ENCODE measurements around the gene MISP.
"Not testable (repeated sequence)": the region's sequence is repeated elsewhere in the genome, so short reads cannot be mapped to it uniquely, and the experiment has no call there.

Gene MISP

GRCh38 chr19:743168-743687 lies 7.7 kb upstream of the MISP start:
- H3K4me3 ChIP-seq (ENCODE audit: low read depth, low read length) = no peak overlapping the region
- DNase-seq (ENCODE audit: low read depth) = no peak

- not testable (repeated sequence) for DNase-seq (ENCODE audit: low read depth); H3K4me3 ChIP-seq (ENCODE audit: low read depth, low read length)
Observed at GRCh38 chr19:745138-745537, 5.8 kb upstream of the MISP start.

GRCh38 chr19:746208-746819 lies 4.6 kb upstream of the MISP start:
- H3K4me3 ChIP-seq (ENCODE audit: low read depth, low read length) = no peak overlapping the region
- DNase-seq (ENCODE audit: low read depth) = no peak

- no peak overlapping the region for H3K4me3 ChIP-seq (ENCODE audit: low read depth, low read length)
- no peak for DNase-seq (ENCODE audit: low read depth)
Observed at GRCh38 chr19:746956-747355, 4.0 kb upstream of the MISP start.

GRCh38 chr19:747432-748273 lies 3.3 kb upstream of the MISP start:
- no peak for DNase-seq (ENCODE audit: low read depth)
- H3K4me3 ChIP-seq (ENCODE audit: low read depth, low read length) = no peak overlapping the region

GRCh38 chr19:748274-748598 lies 2.7 kb upstream of the MISP start:
- no peak overlapping the region for H3K4me3 ChIP-seq (ENCODE audit: low read depth, low read length)
- DNase-seq (ENCODE audit: low read depth) = no peak

- H3K4me3 ChIP-seq (ENCODE audit: low read depth, low read length) = no peak overlapping the region
- no peak for DNase-seq (ENCODE audit: low read depth)
Observed at GRCh38 chr19:749811-750210, 1.1 kb upstream of the MISP start.

GRCh38 chr19:751501-752341 lies 809 bp downstream of the MISP start:
- DNase-seq (ENCODE audit: low read depth) = peak; percentile 51
- no peak overlapping the region for H3K4me3 ChIP-seq (ENCODE audit: low read depth, low read length)

- H3K4me3 ChIP-seq (ENCODE audit: low read depth, low read length) = no peak overlapping the region
- DNase-seq (ENCODE audit: low read depth) = peak; percentile 73
Observed at GRCh38 chr19:752652-753517, 2.0 kb downstream of the MISP start.

- DNase-seq (ENCODE audit: low read depth) = no peak
- H3K4me3 ChIP-seq (ENCODE audit: low read depth, low read length) = no peak overlapping the region
Observed at GRCh38 chr19:754530-754929, 3.6 kb downstream of the MISP start.

- no peak overlapping the region for H3K4me3 ChIP-seq (ENCODE audit: low read depth, low read length)
- DNase-seq (ENCODE audit: low read depth) = no peak
Observed at GRCh38 chr19:755063-755462, 4.2 kb downstream of the MISP start.

GRCh38 chr19:756236-756635 lies 5.3 kb downstream of the MISP start:
- no peak for DNase-seq (ENCODE audit: low read depth)
- H3K4me3 ChIP-seq (ENCODE audit: low read depth, low read length) = no peak overlapping the region

GRCh38 chr19:756821-757688 lies 6.1 kb downstream of the MISP start:
- H3K4me3 ChIP-seq (ENCODE audit: low read depth, low read length) = no peak overlapping the region
- DNase-seq (ENCODE audit: low read depth) = no peak

- DNase-seq (ENCODE audit: low read depth) = no peak
- no peak overlapping the region for H3K4me3 ChIP-seq (ENCODE audit: low read depth, low read length)
Observed at GRCh38 chr19:757811-758668, 7.1 kb downstream of the MISP start.

GRCh38 chr19:763181-763580 lies 12.3 kb downstream of the MISP start:
- DNase-seq (ENCODE audit: low read depth) = no peak
- no peak overlapping the region for H3K4me3 ChIP-seq (ENCODE audit: low read depth, low read length)

- H3K4me3 ChIP-seq (ENCODE audit: low read depth, low read length) = no peak overlapping the region
- no peak for DNase-seq (ENCODE audit: low read depth)
Observed at GRCh38 chr19:763869-764268, 13.0 kb downstream of the MISP start.

- no peak for DNase-seq (ENCODE audit: low read depth)
- H3K4me3 ChIP-seq (ENCODE audit: low read depth, low read length) = no peak overlapping the region
Observed at GRCh38 chr19:764301-764700, 13.4 kb downstream of the MISP start.

All from skeletal muscle cell (primary cell).